ENCODE data around the gene UNKL.
"Not testable (repeated sequence)": the region's sequence is repeated elsewhere in the genome, so short reads cannot be mapped to it uniquely, and the experiment has no call there.

UNKL gene

DNA sequence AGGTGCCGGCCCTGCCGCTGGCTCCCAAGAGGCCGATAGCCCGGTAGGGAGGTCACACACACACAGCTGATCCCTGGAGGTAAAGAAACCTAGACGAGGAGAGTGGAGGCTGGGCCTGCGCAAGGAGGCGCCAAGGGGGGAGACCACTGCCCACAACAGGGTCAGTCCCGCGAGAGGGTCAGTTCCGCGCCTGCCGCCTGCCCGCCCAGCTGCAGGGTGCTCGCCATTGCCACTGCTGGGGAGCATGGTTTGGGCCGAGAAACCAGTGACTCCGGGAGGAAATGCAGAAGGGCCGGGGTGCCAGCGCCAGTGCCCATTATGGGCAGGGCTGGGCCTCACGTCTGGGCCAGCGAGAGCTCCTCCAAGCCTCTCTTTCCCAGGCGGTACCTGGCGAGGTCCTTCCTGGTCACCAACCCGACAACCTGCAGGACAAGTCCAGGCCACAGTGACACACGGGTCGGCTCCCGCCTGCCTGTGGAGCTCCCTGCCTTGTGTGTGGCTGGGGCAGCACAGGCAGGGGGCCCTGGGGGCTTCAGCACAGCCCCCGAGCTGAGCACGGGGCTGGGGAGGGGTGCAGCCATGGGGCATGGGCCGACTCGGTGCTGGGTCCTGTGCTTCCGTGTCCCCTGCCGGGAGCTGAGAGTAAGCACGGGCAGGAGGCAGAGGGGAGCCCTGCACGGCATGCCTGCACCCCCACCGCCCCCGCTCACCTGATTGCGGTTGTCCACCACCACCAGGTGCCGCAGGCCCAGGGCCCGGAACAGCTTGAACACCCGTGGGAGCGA, 32.0 kb upstream of the UNKL start:
- DNase-seq (ENCODE audit: low spot score) = no peak

DNA sequence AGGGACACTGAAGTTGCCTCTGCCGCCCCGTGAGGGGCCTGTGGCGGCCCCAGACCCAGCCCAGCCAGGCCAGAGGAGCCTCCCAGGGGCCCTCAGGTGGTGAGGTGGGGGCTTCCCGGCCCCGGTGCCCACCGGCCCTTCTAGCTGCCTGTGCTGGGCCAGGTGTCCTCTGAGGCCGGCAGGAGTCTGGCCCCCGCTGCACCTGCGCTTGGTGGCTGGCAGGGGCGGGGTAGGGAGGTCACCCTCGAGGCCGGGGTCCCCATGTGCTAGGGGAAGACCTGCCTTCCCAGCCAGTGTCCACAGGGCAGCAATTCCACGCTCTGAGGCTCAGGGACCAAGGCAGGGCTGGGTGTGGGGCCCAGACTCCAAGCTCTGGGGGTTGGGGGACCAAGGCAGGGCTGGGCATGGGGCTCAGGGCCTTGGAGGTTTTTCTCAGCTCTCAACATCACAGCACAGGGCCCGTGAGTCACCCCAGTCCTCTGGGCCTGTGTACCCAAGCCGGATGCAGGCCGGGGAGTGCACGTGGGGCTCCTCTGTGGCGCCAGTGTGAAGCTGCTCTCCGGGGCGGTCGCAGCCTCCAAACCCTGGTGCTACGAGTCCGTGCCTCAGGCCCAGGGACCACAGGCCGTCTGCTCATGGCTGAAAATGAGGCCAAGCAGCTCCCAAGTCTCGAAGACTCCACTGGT, 31.2 kb upstream of the UNKL start:
- DNase-seq (ENCODE audit: low spot score) = no peak

DNA sequence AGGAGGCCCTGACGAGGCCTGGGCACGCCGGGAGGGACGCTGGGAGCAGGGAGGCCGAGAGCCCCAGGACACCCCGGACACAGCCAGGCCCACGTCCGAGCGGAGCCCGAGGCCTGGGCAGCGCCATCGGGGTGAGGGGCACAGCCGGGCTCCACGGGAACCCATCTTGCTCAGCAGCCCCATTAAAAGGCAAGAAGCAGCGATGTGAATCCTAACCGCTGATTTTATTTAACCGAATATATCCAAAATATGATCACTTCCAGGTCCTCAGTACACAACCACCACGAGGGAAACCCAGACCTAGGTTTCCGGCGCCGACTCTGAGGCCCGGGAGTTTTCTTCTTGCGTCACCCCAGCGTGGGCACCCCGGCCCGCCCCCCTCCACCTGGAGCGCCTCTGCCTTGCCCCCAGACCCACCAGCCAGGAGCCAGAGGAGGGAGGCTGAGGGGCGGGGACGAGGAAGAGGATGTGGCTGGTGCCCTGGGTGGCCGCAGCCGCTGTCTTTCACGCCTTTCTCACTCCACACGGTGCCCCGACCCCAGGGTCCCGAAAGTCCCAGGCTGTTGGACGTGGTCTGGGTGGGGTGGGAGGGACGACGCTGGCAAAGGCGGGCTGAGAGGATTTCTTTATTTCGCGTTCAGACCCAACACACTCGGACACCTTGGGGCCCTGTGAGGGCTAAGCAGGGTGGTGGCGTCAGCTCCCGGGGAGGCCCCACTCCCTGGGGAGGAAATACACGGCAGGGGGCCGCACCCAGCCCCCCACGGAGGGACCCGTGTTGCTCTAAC, 30.4 kb upstream of the UNKL start:
- DNase-seq (ENCODE audit: low spot score) = no peak

DNA sequence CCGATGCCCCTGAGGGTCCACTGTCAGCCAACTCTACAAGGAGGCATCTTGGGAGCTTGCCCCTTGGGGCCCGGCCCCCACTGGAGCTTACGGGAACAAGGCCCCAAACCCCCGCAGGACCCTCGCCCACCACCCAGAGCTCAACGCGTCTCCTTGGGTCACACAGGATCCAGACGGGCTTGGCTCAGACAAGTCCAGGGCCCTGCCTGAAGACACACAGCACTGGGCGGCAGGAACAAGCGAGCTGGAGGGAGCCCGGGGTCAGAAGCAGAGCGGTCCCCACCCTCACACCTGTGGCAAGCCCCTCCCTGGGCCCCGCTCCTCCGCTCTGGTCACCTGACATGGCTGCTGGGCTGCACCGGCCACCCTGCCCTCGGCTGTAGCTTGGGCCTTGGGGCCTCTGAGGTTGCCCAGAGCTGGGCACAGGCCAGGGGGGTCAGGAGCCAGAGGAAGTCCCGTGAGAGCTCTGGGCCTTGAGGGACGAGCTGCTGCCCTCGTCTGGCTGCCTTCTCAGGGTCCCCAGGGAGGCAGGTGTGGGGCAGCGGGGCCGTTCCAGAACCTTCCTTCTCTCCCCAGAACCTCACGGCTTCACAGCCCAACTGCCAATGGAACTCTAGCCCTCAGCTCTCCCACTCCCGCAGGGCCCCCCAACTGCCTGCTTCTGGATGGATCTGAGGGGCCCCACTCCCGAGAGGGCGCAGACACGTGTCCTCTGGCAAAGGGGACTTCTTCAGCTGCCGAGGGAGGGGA, 29.7 kb upstream of the UNKL start, which contains the start of gene CCDC154:
Gene CCDC154 (minus strand): TSS at position 577 of the 750 bp plus-strand sequence. CDS start 234 bp downstream, at position 343.
- no peak for DNase-seq (ENCODE audit: low spot score)

DNA sequence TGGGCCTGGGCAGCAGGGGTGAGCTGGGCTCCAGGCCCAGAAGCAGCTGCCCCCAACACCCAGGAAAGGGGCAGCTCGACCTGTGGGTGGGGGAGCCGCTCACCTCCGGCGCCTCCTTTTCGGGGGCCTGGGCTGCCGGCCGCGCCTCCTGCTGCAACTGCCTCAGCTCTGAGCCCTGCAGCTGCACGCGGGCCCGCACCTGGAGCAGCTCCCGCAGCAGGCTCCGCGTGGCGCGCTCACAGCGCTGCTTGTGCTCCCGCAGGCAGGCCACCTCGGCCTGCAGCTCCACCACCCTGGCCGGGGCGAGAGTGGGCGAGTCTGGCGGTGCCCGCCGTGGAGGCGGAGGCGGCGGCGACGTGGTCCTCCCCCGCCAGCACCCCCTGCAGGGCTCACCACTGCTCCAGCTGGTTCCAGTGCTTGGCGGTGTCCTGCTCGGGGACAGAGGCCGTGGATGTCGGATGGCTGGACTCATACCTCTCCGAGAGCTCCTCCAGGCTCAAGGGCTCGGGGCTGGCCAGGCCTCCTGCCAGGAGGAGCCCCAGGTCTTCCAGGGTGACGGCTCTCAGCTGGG, 29.0 kb upstream of the UNKL start:
- no peak for DNase-seq (ENCODE audit: low spot score)

DNA sequence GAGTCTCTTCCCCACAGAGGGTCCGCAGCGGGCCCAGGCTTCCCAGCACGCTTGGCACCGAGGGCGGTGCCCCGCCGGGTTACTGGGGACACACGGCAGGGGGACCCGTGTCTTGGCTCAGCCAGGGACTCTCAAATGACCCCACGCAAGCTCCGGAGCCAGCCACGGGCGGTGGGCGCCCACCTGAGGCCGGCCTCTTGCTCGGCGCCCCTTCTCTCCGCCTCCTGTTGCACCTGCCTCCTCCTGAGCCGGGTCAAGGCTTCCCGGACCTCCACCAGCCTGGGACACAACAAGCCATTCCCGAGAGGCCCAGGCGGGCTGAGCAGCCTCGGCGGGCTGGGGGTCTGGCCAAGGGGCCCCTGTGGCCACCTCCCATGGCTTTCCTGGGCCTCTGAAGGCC, 28.2 kb upstream of the UNKL start:
- no peak for DNase-seq (ENCODE audit: low spot score)

DNA sequence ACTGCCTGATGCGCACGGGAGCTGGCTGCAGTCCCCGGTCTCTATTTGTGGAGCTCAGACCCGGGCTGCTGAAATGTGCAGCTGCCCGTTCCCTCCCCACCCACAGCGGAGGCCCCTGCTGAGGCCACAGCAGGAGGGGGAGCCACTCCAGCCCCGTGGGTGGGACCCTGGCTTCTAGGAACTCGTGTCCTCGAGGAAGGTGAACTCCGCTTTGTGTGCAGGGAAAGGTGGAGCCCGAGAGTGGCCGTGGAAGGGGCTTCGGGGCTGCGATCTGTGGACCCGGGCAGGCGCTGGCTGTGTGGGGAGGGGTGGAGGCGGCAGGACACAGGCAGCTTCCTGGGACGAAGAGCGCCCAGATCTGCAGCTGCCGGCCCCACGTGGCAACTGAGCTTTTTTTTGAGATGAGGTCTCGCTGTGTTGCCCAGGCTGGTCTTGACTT, 26.9 kb upstream of the UNKL start:
- DNase-seq (ENCODE audit: low spot score) = no peak

DNA sequence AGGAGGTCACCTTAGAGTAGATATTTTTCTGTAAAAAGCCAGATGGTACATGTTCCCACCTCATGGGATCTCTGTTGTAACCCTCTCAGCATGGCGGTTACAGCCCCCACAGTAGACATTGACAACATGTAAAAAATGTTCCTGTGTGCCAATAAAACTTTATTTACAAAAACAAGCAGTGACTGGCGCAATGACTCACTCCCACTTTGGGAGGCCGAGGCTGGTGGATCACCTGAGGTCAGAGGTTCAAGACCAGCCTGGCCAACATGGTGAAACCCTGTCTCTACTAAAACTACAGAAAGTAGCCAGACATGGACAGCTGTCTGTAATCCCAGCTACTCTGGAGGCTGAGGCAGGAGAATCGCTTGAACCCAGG, 25.2 kb upstream of the UNKL start:
- DNase-seq (ENCODE audit: low spot score) = not testable (repeated sequence)

DNA sequence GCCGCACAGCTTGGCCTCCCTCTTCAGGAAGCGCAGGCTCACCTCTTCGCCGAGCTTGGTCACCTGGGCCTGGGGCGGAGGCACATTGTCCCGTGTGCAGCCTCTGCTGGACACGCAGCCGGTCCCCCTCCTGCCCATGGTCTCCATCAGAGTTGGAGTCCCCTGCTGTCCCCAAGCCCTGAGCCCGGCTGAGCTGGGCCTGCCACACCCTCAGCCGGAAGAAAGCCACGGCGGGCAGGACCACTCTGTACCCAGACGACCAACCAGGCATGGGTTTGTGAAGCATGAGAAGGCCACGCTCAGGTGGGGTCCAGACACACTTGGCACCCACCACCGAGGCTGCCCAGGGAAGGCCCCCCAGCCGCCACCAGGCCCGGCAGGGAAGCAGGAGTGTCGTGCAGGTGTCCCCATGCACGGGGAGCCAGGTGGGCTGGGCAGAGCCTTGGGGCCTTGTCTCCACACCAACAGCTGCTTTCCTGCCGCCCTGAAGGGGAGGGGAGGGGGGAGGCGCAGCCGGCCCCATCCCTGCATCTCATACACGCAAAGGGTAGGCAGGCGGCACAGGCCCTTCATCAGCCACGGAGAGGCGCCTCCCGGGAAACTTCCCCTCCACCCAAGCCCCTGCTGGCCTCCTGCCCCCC, 24.7 kb upstream of the UNKL start:
- DNase-seq (ENCODE audit: low spot score) = no peak

DNA sequence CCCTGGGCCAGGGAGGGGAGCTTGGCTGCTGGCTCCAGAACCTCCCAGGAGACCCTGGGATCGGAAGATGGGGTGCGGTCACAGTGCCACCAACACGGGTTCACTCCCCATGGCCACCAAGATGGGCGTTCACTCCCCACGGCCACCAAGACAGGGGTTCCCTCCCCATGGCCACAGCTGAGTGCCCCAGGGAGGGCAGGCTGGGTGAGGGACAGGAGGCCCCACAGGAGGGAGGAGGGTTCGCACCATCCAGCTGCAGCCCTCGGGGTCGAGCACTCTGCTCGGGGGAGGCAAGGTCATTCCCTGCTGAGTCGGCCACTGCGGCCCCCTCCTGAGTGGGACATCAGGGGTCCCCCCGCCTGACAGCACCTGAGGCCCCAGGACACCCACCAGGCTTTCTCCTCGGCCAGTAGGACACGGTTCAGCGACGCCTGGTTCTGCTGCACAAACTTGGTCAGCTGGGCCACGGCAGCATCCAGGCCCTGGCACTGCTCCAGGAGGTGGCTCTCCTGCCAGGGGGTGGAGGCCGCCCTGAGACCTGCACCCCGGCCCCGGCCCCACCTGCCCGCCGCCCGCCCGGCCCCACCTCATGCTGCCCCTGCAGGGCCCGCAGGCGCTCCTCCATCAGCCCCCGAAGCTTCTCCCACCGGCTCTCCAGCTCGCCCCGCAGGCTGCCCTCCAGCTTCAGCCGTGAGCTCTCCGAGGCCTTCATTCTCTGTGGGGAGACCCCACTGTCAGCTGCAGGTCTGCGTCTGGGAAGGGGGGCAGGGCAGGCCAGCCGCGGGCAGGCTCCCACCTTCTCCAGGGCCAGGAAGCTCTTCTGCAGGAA, 23.9 kb upstream of the UNKL start:
- DNase-seq (ENCODE audit: low spot score) = no peak

DNA sequence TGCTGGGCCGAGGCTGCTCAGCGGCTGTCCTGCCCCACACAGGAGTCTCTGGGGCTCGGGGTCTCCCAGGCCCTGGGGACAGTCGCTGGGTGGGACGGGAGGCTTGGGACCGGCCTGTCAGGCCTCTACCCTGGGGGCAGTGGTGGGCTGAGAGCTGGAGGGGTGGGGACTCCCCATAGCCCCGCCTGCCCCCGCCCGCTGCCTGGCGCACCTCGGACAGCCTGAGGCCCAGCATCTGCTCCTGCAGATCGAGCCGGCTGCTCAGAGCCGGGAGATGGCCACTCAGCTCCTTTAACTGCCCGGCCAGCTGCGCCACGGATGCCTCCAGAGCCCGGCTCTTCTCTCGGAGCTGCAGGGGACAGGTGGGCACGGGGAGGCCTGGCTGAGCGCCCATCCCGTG, 23.1 kb upstream of the UNKL start:
- no peak for DNase-seq (ENCODE audit: low spot score)

DNA sequence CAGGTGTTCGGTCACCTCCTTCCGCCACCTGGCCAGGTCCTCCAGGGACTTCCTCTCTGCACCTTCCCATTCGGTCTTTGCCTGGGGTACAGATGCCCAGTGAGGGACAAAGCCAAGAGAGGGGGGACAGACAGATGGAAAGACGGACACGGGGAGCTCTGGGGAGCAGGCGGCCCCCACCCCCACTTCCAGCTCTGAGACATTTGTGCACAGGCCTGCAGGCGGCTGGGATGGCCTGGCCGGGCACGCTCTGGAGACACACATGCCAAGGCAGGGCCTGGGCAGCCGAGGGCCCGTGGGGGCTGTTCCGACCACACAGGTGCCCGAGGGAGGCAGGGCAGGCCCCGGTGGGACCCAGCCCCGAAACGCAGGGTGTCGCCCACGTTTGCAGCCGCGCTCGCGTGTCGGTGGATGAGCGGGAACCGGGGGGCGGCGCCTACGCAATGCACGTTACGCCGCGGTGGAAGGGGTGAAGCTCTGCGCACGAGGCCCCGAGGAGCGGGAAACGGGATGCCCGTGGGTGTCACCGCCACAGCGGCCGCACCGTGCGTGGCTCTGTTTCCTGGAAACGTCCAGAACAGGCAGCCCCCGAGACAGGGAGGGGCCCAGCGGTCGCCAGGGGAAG, 22.3 kb upstream of the UNKL start:
- no peak for DNase-seq (ENCODE audit: low spot score)

DNA sequence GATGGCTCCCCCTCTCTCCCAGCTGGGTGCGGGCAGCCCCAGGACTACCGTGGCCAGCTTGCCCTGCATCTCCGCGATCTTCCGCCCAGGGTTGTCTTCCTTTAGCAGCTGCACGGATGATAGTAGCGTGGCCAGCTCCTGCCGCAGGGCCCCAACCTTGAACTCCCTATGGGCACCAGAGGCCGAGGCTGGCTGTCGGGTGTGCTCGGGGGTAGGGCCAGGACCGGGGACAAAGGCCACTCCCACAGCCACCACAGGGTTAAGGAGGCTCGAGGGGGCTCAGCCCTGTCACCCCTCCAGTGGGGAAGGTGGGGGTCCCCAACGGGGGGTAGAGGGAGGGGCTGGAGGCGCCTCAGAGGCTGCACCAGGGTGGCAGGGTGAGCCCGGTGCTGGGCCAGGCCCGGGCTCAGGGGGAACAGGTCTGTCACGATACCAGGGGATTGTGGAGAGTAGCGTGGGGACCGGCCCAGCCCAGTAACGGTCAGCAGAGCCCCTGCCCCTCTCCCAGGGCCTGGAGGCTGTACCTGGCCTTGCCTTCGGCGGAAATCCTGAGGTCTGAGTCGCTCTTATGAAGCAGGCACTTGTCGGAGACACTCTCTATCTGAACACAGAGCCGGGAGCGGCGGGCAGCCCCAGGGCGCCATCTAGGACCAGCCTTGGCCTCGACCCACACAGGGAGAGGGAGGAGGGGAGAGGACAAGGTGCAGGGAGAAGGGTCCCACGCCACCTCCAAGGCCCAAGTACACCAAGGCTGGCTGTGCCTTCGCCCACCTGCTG, 21.6 kb upstream of the UNKL start:
- DNase-seq (ENCODE audit: low spot score) = no peak

DNA sequence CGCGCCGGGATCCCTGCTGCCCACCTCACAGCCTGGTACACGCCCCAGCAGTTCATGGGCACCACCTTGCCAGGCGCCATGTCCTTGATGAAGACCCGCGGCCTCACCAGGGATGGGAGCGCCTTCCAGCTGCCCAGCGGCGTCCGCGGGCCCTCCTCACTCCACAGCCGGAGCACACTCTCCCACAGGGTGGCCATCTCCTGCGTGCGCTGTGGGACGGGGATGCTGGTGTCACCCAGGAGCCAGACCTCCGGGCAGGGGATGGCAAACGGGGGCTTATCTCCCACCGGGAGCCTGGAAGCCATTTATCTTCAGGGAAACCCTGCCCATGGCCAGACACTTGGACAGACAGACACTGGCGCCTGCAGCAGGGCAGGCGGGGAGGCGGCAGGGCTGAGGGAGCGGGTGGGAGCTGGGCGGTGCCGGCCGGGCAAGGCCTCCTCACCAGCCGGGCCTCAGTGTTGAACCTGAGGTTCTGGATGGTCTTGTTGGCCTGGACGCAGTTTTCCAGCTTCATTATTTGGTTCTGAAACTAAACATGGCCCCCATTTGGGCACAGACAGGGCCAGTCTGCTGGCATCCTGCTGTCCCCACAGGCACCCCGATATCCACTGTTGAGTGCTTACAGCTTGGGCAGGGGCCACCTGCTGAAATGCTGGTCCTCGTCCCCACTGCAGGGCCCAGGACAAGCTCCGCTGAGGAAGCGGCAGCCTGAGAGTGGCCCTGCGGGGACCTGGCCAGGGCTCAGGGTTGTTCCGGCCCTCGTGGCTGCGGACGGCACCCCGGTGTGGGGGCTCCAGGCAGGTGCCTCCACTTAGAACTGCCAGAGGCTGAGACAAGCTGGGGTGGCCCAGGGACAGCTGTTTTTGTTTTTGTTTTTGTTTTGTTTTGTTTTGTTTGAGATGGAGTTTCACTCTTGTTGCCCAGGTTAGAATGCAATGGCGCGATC, 20.4 kb upstream of the UNKL start:
- no peak for DNase-seq (ENCODE audit: low spot score)

DNA sequence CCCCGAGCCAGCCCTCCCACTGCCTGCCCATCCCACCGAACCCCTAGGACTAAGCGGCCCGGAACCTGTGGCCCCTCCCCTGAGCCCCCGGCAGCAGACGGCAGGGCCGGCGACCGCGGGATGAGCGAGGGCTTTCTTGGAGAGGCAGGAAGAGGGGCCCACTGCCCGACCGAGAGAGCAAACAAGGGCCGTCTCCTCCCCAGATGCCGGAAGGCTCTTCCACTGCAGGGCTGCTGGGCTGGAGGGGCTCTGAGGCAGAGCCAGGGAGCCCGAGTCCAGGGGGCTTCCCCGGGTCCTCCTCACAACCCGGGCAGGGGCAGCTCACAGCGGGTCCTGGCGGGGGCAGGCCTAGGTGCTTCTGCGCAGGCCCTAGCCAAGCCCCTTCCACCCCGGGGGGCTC, 19.3 kb upstream of the UNKL start:
- DNase-seq (ENCODE audit: low spot score) = no peak

DNA sequence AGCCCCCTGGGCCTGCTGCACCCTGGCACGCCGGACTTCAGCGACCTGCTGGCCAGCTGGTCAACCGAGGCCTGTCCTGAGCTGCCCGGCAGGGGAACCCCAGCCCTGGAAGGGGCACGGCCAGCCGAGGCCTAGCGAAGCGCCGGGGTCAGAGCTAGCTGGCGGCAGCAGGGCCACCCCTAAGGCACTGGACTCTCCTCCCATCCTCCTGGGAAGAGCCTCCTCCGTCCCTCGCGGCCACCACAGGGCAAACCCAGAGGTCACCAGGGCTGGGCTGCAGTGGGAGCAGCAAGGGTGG, 18.7 kb upstream of the UNKL start:
- DNase-seq (ENCODE audit: low spot score) = no peak

DNA sequence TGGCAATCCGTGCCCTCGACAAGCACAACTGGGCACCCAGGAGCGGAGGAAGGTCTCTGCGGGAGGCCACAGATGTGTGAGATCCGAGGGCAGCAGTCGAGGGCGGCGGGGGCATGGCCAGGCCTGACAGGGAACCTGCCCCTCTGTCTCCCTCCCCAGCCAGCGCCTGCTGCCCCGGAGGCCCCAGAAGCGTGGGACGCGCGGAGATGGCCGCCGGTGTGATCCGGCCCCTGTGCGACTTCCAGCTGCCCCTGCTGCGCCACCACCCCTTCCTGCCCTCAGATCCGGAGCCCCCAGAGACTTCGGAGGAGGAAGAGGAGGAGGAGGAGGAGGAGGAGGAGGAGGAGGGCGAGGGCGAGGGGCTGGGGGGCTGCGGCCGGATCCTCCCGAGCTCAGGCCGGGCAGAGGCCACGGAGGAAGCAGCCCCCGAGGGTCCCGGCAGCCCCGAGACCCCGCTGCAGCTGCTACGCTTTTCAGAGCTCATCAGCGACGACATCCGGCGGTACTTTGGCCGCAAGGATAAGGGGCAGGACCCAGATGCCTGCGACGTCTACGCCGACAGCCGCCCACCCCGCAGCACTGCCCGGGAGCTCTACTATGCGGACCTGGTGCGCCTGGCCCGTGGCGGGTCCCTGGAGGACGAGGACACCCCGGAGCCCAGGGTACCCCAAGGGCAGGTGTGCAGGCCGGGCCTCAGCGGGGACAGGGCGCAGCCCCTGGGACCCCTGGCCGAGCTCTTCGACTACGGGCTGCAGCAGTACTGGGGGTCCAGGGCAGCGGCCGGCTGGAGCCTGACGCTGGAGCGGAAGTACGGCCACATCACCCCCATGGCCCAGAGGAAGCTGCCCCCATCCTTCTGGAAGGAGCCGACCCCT, 18.1 kb upstream of the UNKL start:
- no peak for DNase-seq (ENCODE audit: low spot score)
